ENCODE results near the gene KCNMA1. TPM values are rescaled to one million over a fixed set of nuclear protein-coding genes. Genes with fewer than 3 reads are reported as not detected.

Gene KCNMA1
- total RNA-seq, 1 experiment from 2014 or later = 143 TPM

- Histone ChIP-seq H3F3A (ENCODE audit: low read length, unreplicated experiment) (no peaks in the 10 kb centered on the region), H3K79me2 (ENCODE audit: low read length) (no peaks in the 10 kb centered on the region), H3K27ac (ENCODE audit: low read length) (no peak overlapping the region), H3K4me2 (ENCODE audit: low read length) (no peak overlapping the region), H3K9ac (ENCODE audit: low read length) (no peak overlapping the region), H3K9me3 (ENCODE audit: low read length) (no peaks in the 10 kb centered on the region), H3K4me1 (ENCODE audit: insufficient read depth, low read length) (peaks cover 6% of the 10 kb centered on the region), H4K20me1 (ENCODE audit: low read length) (no peaks in the 10 kb centered on the region), H3K4me3 (ENCODE audit: low read length) (no peak overlapping the region), H3K36me3 (ENCODE audit: low read depth, low read length) (no peaks in the 10 kb centered on the region), H2AFZ (ENCODE audit: low read length) (no peak overlapping the region), H3K27me3 (ENCODE audit: low read length) (peaks cover 15% of the 10 kb centered on the region; the same call in 1 of the 2 replicates), H3K9me2 (replicated peaks; ENCODE audit: low read length) (no peaks in the 10 kb centered on the region)
- CTCF ChIA-PET = interaction anchor here (0.6 to 0.7 kb wide), 2 partner anchors 16 to 150 kb away, joined by 3 to 7 read pairs; no protein-coding TSS in a partner anchor
- DNase-seq = no peak
- POLR2A ChIA-PET (ENCODE audit: unreplicated experiment) = no interaction called here
- intact Hi-C loops (cut with micrococcal nuclease) = no loop called here
- BruUV-seq (replicated peaks) = no TSS peak
- ATAC-seq = no peak
- no peak for TF ChIP-seq EZH2 (IDR thresholded peaks at IDR 0.05; ENCODE audit: low read length, unreplicated experiment)
- no peak for TF ChIP-seq EZH2phosphoT487 (IDR thresholded peaks at IDR 0.05; ENCODE audit: borderline replicate concordance, low read length)
- TF ChIP-seq CTCF (conservative IDR thresholded peaks at IDR 0.05; ENCODE audit: low read depth, low read length) = no peak
These were observed 758.3 kb downstream of the KCNMA1 start for GRCh38 chr10:76879116-76879913.

- POLR2A ChIA-PET (ENCODE audit: unreplicated experiment) = no interaction called here
- intact Hi-C loops (cut with micrococcal nuclease) = no loop called here
- no peak overlapping the region for H3K4me2 ChIP-seq (ENCODE audit: low read length)
- H3K9ac ChIP-seq (ENCODE audit: low read length) = no peak overlapping the region
- CTCF ChIA-PET = interaction anchor here (0.6 kb wide), 1 partner anchor 105 kb away, joined by 4 read pairs; no protein-coding TSS in a partner anchor
- DNase-seq (no peak), ATAC-seq (no peak)
- H3K4me3 ChIP-seq (ENCODE audit: low read length) = no peak overlapping the region
- H3K79me2 ChIP-seq (ENCODE audit: low read length) = no peaks in the 10 kb centered on the region
- peaks cover 13% of the 10 kb centered on the region for H3K4me1 ChIP-seq (ENCODE audit: insufficient read depth, low read length)
- BruUV-seq (replicated peaks) = no TSS peak
- TF ChIP-seq CTCF (conservative IDR thresholded peaks at IDR 0.05; ENCODE audit: low read depth, low read length) (no peak), EZH2phosphoT487 (IDR thresholded peaks at IDR 0.05; ENCODE audit: borderline replicate concordance, low read length) (no peak), EZH2 (IDR thresholded peaks at IDR 0.05; ENCODE audit: low read length, unreplicated experiment) (no peak)
- H3K9me2 ChIP-seq (replicated peaks; ENCODE audit: low read length) = no peaks in the 10 kb centered on the region
- H3K27ac ChIP-seq (ENCODE audit: low read length) = no peak overlapping the region
- no peaks in the 10 kb centered on the region for H3K36me3 ChIP-seq (ENCODE audit: low read depth, low read length)
- no peaks in the 10 kb centered on the region for H3F3A ChIP-seq (ENCODE audit: low read length, unreplicated experiment)
- no peak overlapping the region for H2AFZ ChIP-seq (ENCODE audit: low read length)
- no peaks in the 10 kb centered on the region for H4K20me1 ChIP-seq (ENCODE audit: low read length)
- peaks cover 15% of the 10 kb centered on the region; the same call in 1 of the 2 replicates for H3K27me3 ChIP-seq (ENCODE audit: low read length)
- H3K9me3 ChIP-seq (ENCODE audit: low read length) = no peaks in the 10 kb centered on the region
These were observed 759.1 kb downstream of the KCNMA1 start for GRCh38 chr10:76878514-76878913.

- peaks cover 13% of the 10 kb centered on the region for H3K4me1 ChIP-seq (ENCODE audit: insufficient read depth, low read length)
- H3K79me2 ChIP-seq (ENCODE audit: low read length) = no peaks in the 10 kb centered on the region
- no peaks in the 10 kb centered on the region for H3F3A ChIP-seq (ENCODE audit: low read length, unreplicated experiment)
- ChIA-PET POLR2A (ENCODE audit: unreplicated experiment) (no interaction called here), CTCF (no interaction called here)
- H3K4me3 ChIP-seq (ENCODE audit: low read length) = no peak overlapping the region
- H3K27ac ChIP-seq (ENCODE audit: low read length) = no peak overlapping the region
- ATAC-seq = no peak
- no peaks in the 10 kb centered on the region for H3K9me2 ChIP-seq (replicated peaks; ENCODE audit: low read length)
- no peaks in the 10 kb centered on the region for H3K36me3 ChIP-seq (ENCODE audit: low read depth, low read length)
- H3K9ac ChIP-seq (ENCODE audit: low read length) = no peak overlapping the region
- TF ChIP-seq EZH2 (IDR thresholded peaks at IDR 0.05; ENCODE audit: low read length, unreplicated experiment) (no peak), CTCF (conservative IDR thresholded peaks at IDR 0.05; ENCODE audit: low read depth, low read length) (no peak), EZH2phosphoT487 (IDR thresholded peaks at IDR 0.05; ENCODE audit: borderline replicate concordance, low read length) (no peak)
- intact Hi-C loops (cut with micrococcal nuclease) = no loop called here
- peaks cover 9% of the 10 kb centered on the region; the same call in 1 of the 2 replicates for H3K27me3 ChIP-seq (ENCODE audit: low read length)
- no peaks in the 10 kb centered on the region for H3K9me3 ChIP-seq (ENCODE audit: low read length)
- H4K20me1 ChIP-seq (ENCODE audit: low read length) = no peaks in the 10 kb centered on the region
- no peak overlapping the region for H2AFZ ChIP-seq (ENCODE audit: low read length)
- BruUV-seq (replicated peaks) = no TSS peak
- H3K4me2 ChIP-seq (ENCODE audit: low read length) = no peak overlapping the region
- no peak for DNase-seq
These were observed 762.7 kb downstream of the KCNMA1 start for GRCh38 chr10:76874896-76875295.

All from PC-3 (cell line).